GM04503 (cell line): ENCODE results near the gene CCNB1.
A peak's percentile ranks its signal among the peaks of the same experiment; 100 is the strongest.
"Not testable (repeated sequence)": the region's sequence is repeated elsewhere in the genome, so short reads cannot be mapped to it uniquely, and the experiment has no call there.

Experiments
- DNase-seq: peaks from one replicate; pipeline ENCODE4 v3.0.0-alpha.2; 2012; ENCODE audit warnings: low read depth

CCNB1 gene

GRCh38 chr5:69187342-69187741 lies 20.4 kb downstream of the CCNB1 start:
- DNase-seq, result no peak

GRCh38 chr5:69188811-69189161 lies 21.8 kb downstream of the CCNB1 start:
- DNase-seq, result no peak

GRCh38 chr5:69189162-69190086 lies 22.5 kb downstream of the CCNB1 start, which contains the start of gene CENPH:
CENPH (plus strand) TSS chr5:69189583; CDS start chr5:69189635, 52 bp downstream.
- peak; percentile 66 for DNase-seq

- no peak for DNase-seq
Measured at GRCh38 chr5:69202497-69202896, 35.5 kb downstream of the CCNB1 start.

- no peak for DNase-seq
Measured at GRCh38 chr5:69206528-69207190, 39.7 kb downstream of the CCNB1 start.

DNA sequence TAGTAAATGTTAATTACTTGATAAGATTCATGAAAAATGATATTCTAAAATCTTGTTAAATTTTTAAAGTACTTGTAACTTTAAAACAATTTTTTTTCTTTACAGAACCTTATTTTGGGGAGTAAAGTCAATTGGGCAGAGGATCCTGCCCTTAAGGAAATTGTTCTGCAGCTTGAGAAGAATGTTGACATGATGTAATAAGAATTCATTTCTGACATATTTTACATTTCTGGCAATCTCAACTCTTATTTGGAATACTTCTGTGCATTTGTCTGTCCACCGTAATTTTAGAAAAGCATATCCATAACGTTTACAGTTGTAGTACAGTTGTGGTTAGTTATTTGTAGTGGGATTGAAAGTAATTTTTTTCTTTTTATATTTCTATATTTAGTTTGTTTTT lies 42.7 kb downstream of the CCNB1 start:
- no peak for DNase-seq

DNA sequence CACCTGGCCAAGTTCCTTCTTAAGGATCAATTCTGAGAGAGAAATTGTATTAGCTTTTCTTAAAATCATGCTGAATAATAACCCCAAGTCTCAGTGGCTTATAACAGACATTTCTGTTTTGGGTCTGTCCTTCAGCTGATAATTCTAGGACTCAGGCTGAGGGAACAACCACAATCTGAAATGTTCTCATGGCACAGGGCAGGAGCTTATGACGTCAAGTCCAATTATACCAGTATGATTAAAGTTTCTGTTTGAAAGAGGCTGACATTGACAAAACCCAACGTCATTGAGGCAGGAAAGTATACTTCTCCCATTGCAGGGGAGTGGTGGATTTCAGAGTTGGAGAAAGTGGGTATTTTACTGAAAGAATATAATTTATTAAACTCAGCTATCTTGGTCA lies 44.2 kb downstream of the CCNB1 start:
- DNase-seq, result no peak

- no peak for DNase-seq
Measured at GRCh38 chr5:69212022-69212421, 45.1 kb downstream of the CCNB1 start.

DNA sequence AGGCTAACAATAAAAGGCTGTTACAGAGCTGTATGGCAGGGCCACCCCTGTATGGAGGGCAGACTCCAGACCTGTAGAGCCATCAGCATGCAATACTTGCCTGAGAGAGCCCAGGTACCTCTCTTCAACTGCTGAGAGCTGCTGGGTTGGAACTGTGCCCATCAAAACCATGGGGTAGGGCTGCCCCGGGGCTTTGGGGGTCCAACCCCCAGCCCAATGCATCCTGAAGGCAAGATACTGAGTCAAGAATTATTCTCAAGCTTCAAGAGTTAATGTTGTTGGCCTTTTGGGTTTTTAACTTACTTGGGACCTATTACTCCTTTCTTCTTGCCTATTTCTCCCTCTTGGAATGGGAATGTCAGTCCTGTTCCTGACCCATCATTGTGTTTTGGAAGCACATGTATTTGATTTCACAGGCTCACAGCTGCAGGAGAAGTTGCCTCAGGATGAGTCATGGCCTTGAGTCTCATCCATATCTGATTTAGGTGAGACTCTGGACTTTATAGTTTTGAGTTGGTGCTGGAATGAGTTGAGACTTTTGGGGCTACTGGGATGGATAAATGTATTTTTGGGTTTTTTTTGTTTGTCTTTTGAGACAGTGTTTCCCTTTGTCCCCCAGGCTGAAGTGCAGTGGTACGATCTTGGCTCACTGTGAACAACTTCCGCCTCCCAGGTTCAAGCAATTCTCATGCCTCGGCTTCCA lies 46.7 kb downstream of the CCNB1 start:
- DNase-seq, result peak; percentile 30

DNA sequence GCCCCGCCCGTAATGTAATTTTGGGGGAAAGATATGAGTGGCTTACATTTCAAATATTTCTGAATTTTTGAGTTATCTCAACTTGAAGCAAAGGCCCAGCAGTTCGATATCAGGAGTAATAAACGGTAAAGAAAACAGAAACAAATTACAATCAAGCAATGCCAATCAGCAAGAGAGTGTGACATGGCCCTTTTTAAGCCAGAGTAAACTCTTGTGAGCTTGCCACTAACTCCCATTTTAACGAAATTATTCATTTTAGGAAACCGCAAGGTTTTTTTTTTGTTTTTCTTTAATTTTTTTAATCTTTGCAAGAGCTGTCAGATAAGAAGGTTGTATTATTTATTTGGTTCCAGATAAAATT lies 50.2 kb downstream of the CCNB1 start:
- DNase-seq, result no peak

- peak; percentile 45 for DNase-seq
Measured at GRCh38 chr5:69217548-69218526, 50.9 kb downstream of the CCNB1 start.

- no peak for DNase-seq
Measured at GRCh38 chr5:69219939-69220338, 53.0 kb downstream of the CCNB1 start.

- not testable (repeated sequence) for DNase-seq
Measured at GRCh38 chr5:69220371-69220770, 53.4 kb downstream of the CCNB1 start.

DNA sequence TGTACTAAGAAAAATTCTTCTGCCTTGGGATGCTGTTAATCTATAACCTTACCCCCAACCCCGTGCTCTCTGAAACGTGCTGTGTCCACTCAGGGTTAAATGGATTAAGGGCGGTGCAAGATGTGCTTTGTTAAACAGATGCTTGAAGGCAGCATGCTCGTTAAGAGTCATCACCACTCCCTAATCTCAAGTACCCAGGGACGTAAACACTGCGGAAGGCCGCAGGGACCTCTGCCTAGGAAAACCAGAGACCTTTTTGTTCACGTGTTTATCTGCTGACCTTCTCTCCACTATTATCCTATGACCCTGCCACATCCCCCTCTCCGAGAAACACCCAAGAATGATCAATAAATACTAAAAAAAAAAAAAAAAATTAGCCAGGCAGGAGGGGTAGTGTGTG lies 53.9 kb downstream of the CCNB1 start:
- not testable (repeated sequence) for DNase-seq

- DNase-seq, result no peak
Measured at GRCh38 chr5:69224520-69224919, 57.6 kb downstream of the CCNB1 start.

GRCh38 chr5:69225860-69226259 lies 58.9 kb downstream of the CCNB1 start:
- no peak for DNase-seq
